Endodermal cell (in vitro differentiated cells): ENCODE data around the gene ADM. TPM values are rescaled to one million over a fixed set of nuclear protein-coding genes. Genes with fewer than 3 reads are reported as not detected.

ENCODE experiments used
- DNase-seq: peaks from one replicate; pipeline ENCODE4 v3.0.0-alpha.2; 2017
- H3K27ac ChIP-seq: 2 replicates; pipeline ENCODE4 v1.5.1; 2013; ENCODE audit warnings: mild to moderate bottlenecking, low read depth, low read length, moderate library complexity
- H3K27me3 ChIP-seq: 2 replicates; pipeline ENCODE4 v1.6.1; 2013; ENCODE audit warnings: mild to moderate bottlenecking, low read length, moderate library complexity; ENCODE audit not compliant: insufficient read depth, control insufficient read depth, poor library complexity, severe bottlenecking
- H3K36me3 ChIP-seq: 2 replicates; pipeline ENCODE4 v1.7.0; 2013; ENCODE audit warnings: mild to moderate bottlenecking, low read length, moderate library complexity; ENCODE audit not compliant: control insufficient read depth, insufficient read depth
- H3K4me1 ChIP-seq: one replicate; pipeline ENCODE4 v1.7.0; 2013; ENCODE audit warnings: low read length; ENCODE audit not compliant: control insufficient read depth, insufficient read depth
- H3K4me3 ChIP-seq: 2 replicates; pipeline ENCODE4 v1.5.1; 2013; ENCODE audit warnings: mild to moderate bottlenecking, low read length, moderate library complexity
- H3K9ac ChIP-seq: 2 replicates; pipeline ENCODE4 v1.6.1; 2013; ENCODE audit warnings: mild to moderate bottlenecking, low read length, moderate library complexity; ENCODE audit not compliant: poor library complexity, severe bottlenecking; ENCODE audit errors: extremely low read depth
- H3K9me3 ChIP-seq: 2 replicates; pipeline ENCODE4 v1.6.1; 2013; ENCODE audit warnings: mild to moderate bottlenecking, low read length, moderate library complexity; ENCODE audit not compliant: control insufficient read depth
- H3K27ac Mint-ChIP-seq: 2 replicates; pipeline ENCODE4 v1.8.0; 2020; ENCODE audit warnings: mixed read lengths
- H3K27me3 Mint-ChIP-seq: 2 replicates; pipeline ENCODE4 v1.8.0; 2021; ENCODE audit warnings: mild to moderate bottlenecking, mixed read lengths; ENCODE audit not compliant: insufficient read depth
- H3K36me3 Mint-ChIP-seq: 2 replicates; pipeline ENCODE4 v1.8.0; 2020; ENCODE audit warnings: low read depth, mixed read lengths
- H3K4me1 Mint-ChIP-seq: 2 replicates; pipeline ENCODE4 v1.8.0; 2020; ENCODE audit warnings: mixed read lengths
- H3K4me3 Mint-ChIP-seq: 2 replicates; pipeline ENCODE4 v1.8.0; 2020; ENCODE audit warnings: mild to moderate bottlenecking, moderate library complexity, mixed read lengths
- H3K9me3 Mint-ChIP-seq: 2 replicates; pipeline ENCODE4 v1.8.0; 2020; ENCODE audit warnings: mild to moderate bottlenecking, mixed read lengths
- WGBS, 2 experiments: methylation state at CpG; one replicate each; pipeline versions ENCODE4 v1.1.5 to v1.1.7; 2013; ENCODE audit warnings: missing lambda C conversion rate in 2 of 2, mixed read lengths in 1 of 2; ENCODE audit not compliant: insufficient coverage in 1 of 2, insufficient read length in 1 of 2; 5-methylcytosine and 5-hydroxymethylcytosine counted together
- total RNA-seq, 2 donors: library from RNA; stranded (reverse); fragmentation: NEBNext Ultra II Directional in 1 of 2; extraction: Animal tissue kit (Norgen Biotek cat#: 25700) in 1 of 2; gene quantifications; 2 replicates in 1 of 2; 3 replicates in 1 of 2; pipeline ENCODE4 v1.2.1, GENCODE V29; 2021
- TF ChIP-seq, protein P1 (sequence below): fragments of 200-600 bp; sonication (generic); conservative IDR thresholded peaks from 2 replicates; pipeline ENCODE4 v1.5.0; 2021; ENCODE audit warnings: antibody characterized with exemption, mild to moderate bottlenecking

ADM gene
- total RNA-seq, 2 donors from 2014 or later, result 20.6 to 35.5 TPM

- Histone ChIP-seq H3K36me3 (peaks cover 25% of the 10 kb centered on the region), H3K27me3 (peaks cover 60% of the 10 kb centered on the region), H3K27ac (no peak overlapping the region), H3K4me3 (peak overlapping the region; percentile 93), H3K4me1 (no peaks in the 10 kb centered on the region), H3K9me3 (no peaks in the 10 kb centered on the region), H3K9ac (peak overlapping the region; percentile 92)
- Mint-ChIP-seq H3K27ac (peak overlapping the region; percentile 68), H3K36me3 (peaks cover 2% of the 10 kb centered on the region), H3K9me3 (no peaks in the 10 kb centered on the region), H3K4me3 (peak overlapping the region; percentile 71), H3K4me1 (peaks cover 43% of the 10 kb centered on the region), H3K27me3 (peaks cover 78% of the 10 kb centered on the region)
- 1% methylated on average over 22 to 65 of the region's 65 CpGs for WGBS, 2 experiments
- TF ChIP-seq, protein P1, sequence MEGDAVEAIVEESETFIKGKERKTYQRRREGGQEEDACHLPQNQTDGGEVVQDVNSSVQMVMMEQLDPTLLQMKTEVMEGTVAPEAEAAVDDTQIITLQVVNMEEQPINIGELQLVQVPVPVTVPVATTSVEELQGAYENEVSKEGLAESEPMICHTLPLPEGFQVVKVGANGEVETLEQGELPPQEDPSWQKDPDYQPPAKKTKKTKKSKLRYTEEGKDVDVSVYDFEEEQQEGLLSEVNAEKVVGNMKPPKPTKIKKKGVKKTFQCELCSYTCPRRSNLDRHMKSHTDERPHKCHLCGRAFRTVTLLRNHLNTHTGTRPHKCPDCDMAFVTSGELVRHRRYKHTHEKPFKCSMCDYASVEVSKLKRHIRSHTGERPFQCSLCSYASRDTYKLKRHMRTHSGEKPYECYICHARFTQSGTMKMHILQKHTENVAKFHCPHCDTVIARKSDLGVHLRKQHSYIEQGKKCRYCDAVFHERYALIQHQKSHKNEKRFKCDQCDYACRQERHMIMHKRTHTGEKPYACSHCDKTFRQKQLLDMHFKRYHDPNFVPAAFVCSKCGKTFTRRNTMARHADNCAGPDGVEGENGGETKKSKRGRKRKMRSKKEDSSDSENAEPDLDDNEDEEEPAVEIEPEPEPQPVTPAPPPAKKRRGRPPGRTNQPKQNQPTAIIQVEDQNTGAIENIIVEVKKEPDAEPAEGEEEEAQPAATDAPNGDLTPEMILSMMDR, result no peak
- peak; percentile 78 for DNase-seq
These were observed 1.4 kb downstream of the ADM start for GRCh38 chr11:10305964-10306918.

GRCh38 chr11:10307022-10307399, 2.1 kb downstream of the ADM start:
- Histone ChIP-seq H3K27ac (no peak overlapping the region), H3K27me3 (peaks cover 60% of the 10 kb centered on the region)
- WGBS, 2 experiments, result 0% methylated on average over 8 of the region's 9 CpGs; no CpG with 5 or more reads in 1 of the 2 experiments

GRCh38 chr11:10307400-10308200, 2.7 kb downstream of the ADM start:
- peak overlapping the region; percentile 93 for H3K4me3 ChIP-seq
- DNase-seq, result peak; percentile 93
- Mint-ChIP-seq H3K27me3 (peaks cover 78% of the 10 kb centered on the region), H3K4me1 (peaks cover 38% of the 10 kb centered on the region), H3K36me3 (peaks cover 2% of the 10 kb centered on the region), H3K27ac (peak overlapping the region; percentile 23), H3K9me3 (peaks cover 3% of the 10 kb centered on the region), H3K4me3 (peak overlapping the region; percentile 71)
- peaks cover 25% of the 10 kb centered on the region for H3K36me3 ChIP-seq
- no peaks in the 10 kb centered on the region for H3K4me1 ChIP-seq
- TF ChIP-seq, protein P1, result peak; percentile 100
- H3K27me3 ChIP-seq, result peaks cover 60% of the 10 kb centered on the region
- peaks cover 13% of the 10 kb centered on the region for H3K9me3 ChIP-seq
- H3K9ac ChIP-seq, result peak overlapping the region; percentile 92
- WGBS, 2 experiments, result 1% methylated on average over 23 to 62 of the region's 62 CpGs
- peak overlapping the region; percentile 26 for H3K27ac ChIP-seq

More at GRCh38 chr11:10307022-10307399, 2.1 kb downstream of the ADM start:
- no peak overlapping the region for H3K27ac Mint-ChIP-seq
- peaks cover 78% of the 10 kb centered on the region for H3K27me3 Mint-ChIP-seq
- Histone ChIP-seq H3K9ac (peak overlapping the region; percentile 92), H3K4me3 (peak overlapping the region; percentile 93), H3K36me3 (peaks cover 25% of the 10 kb centered on the region), H3K4me1 (no peaks in the 10 kb centered on the region), H3K9me3 (peaks cover 8% of the 10 kb centered on the region)
- TF ChIP-seq, protein P1, result no peak
- peaks cover 41% of the 10 kb centered on the region for H3K4me1 Mint-ChIP-seq
- H3K4me3 Mint-ChIP-seq, result peak overlapping the region; percentile 71
- H3K9me3 Mint-ChIP-seq, result no peaks in the 10 kb centered on the region
- H3K36me3 Mint-ChIP-seq, result peaks cover 2% of the 10 kb centered on the region
- DNase-seq, result no peak
